ENCODE results near the gene BCAM.

DNA sequence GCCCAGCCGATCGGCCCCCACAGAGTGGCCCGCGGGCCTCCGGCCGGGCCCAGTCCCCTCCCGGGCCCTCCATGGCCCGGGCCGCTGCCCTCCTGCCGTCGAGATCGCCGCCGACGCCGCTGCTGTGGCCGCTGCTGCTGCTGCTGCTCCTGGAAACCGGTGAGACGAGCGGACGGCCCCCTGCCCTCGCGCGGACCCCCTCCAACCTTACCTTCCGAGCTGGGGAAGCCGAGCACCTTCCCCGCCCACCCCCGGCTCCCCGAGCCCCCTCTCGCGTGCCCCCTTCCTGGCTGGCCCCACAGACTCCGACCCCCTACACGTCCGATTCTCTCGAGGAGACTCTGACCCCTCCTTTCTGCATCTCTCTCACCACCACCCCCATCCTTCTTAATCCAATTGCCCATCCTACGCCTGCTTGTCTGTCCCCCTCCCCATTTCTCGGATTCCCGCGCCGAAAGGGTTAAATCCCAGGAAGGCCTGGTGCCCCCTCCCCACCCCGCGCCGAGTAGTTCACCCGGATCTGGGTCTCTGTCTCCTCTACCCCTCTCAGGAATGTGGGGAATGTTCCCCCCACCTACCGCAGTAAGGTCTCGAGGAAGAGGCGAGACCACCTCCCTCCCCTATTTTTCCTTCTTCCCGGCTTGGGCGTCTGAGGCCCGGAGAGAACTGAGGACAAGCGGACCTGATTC lies 37.7 kb downstream of the BCAM start:
- TF ChIP-seq, protein P1, sequence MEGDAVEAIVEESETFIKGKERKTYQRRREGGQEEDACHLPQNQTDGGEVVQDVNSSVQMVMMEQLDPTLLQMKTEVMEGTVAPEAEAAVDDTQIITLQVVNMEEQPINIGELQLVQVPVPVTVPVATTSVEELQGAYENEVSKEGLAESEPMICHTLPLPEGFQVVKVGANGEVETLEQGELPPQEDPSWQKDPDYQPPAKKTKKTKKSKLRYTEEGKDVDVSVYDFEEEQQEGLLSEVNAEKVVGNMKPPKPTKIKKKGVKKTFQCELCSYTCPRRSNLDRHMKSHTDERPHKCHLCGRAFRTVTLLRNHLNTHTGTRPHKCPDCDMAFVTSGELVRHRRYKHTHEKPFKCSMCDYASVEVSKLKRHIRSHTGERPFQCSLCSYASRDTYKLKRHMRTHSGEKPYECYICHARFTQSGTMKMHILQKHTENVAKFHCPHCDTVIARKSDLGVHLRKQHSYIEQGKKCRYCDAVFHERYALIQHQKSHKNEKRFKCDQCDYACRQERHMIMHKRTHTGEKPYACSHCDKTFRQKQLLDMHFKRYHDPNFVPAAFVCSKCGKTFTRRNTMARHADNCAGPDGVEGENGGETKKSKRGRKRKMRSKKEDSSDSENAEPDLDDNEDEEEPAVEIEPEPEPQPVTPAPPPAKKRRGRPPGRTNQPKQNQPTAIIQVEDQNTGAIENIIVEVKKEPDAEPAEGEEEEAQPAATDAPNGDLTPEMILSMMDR (IDR thresholded peaks at IDR 0.05) = no peak
- no peak for TF ChIP-seq POLR2A (IDR thresholded peaks at IDR 0.05)
